Measurements from ENCODE around the gene PREP. TPM values are rescaled to one million over a fixed set of nuclear protein-coding genes. Genes with fewer than 3 reads are reported as not detected.
"Not testable (repeated sequence)": the region's sequence is repeated elsewhere in the genome, so short reads cannot be mapped to it uniquely, and the experiment has no call there.

PREP gene
- polyA plus RNA-seq, 12 donors = 29.9 to 47.7 (median 40.5) TPM; not detected in 1

DNA sequence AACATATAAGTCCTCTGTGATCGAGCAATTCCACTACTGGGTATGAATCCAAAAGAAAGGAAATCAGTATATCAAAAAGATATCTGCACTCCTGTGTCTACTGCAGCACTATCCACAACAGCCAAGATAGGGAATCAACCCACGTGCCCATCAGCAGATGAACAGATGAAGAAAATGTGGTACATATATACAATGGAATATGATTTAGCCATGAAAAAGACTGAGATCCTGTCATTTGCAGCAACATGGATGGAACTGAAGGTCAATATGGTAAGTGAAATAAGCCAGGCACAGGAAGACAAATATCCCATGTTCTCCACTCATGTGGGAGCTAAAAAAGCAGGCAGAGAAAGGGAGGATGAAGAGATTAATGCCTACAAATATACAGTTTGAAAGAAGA is 127.3 kb downstream of the PREP start:
- no peak for DNase-seq

DNA sequence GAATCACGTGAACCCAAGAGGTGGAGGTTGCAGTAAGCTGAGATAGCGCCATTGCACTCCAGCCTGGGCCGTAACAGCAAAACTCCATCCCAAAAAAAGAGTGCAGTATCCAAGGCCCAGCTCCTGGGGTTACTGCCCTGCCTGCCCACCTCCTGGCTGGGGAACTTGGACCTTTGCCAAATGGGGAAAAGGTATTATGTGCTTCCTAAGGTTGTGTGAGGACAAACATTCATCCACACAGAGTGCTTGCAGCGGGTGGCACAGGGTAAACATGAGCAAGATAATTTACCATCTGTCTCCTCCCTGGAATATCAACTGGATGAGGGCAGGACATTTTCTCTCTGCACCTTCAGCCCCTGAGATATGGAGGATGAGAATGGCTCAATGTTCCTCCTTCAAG is 128.2 kb downstream of the PREP start:
- no peak for DNase-seq

DNA sequence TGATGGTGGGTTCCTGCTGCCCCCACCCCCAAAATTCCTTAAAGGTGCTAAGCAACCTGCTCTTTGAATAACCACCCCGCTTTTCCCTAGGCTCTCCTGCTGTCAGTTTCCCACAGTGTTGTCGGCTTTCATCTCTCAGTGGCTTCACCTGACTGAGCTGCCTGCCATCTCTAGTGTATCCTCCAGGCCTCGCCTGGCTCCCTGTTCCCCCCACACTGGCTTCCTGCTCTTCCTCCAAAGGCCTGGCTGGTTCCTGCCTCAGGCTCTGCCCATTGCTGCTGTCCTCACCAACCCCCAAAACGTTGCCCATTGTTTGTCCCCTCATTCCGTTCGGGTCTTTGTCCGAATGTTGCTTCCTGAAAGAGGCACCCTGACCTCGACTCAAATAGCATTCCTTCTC is 129.3 kb downstream of the PREP start:
- no peak for DNase-seq

DNA sequence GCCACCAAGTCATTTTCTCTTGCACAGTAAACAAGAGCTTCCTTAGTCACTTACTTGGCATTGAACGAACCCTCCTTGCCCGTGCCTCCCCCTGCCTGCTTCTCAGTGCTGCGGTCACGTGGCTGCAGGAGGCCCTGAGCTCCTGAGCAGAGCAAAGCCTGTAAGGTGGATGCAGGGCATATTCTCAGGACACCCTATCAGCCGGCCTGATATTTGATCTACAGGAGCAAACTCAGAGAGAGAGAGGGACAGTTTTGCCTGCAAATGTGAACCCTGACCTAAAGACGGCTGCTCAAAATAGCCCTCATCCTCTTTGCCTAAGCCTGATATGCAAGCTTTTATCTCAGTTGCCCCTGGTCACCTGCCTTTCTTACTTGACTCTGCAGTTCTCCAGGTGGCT is 130.1 kb downstream of the PREP start:
- DNase-seq = no peak

DNA sequence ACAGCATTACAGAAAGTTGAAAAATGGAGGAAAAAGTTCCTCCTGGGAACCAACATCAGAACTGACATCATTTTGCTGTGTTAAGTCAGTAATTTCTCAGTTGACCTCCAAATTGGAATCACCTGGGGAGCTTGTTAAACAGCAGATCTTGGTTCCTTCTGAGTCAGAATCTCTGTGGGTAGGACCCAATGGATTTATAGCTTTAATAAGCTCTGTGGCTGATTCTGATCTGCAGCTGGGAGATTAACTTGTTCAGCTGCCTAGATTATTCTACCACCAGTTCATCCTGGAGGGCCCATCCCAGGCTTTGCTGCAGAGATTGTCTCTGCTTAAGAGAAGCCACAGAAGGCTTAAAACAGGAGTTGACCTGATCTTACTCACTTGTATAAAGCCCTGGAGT is 132.4 kb downstream of the PREP start:
- DNase-seq = no peak

DNA sequence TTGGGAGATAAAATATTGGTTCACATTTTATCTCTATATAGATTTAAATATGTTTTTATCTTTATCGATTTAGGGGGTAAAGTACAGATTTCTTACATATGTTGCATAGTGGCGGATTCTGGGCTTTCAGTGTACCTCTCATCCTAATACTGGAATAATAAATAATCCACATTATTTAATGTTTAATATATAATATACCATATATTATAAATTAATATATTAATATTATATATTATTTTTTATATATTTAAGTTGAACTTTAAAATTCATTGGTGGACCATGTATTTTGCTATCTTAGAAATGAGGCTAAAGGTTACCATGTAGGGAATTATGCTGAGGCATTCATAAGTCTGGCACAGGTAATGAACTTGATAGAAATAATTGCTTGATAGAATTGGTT is 133.5 kb downstream of the PREP start:
- no peak for DNase-seq

DNA sequence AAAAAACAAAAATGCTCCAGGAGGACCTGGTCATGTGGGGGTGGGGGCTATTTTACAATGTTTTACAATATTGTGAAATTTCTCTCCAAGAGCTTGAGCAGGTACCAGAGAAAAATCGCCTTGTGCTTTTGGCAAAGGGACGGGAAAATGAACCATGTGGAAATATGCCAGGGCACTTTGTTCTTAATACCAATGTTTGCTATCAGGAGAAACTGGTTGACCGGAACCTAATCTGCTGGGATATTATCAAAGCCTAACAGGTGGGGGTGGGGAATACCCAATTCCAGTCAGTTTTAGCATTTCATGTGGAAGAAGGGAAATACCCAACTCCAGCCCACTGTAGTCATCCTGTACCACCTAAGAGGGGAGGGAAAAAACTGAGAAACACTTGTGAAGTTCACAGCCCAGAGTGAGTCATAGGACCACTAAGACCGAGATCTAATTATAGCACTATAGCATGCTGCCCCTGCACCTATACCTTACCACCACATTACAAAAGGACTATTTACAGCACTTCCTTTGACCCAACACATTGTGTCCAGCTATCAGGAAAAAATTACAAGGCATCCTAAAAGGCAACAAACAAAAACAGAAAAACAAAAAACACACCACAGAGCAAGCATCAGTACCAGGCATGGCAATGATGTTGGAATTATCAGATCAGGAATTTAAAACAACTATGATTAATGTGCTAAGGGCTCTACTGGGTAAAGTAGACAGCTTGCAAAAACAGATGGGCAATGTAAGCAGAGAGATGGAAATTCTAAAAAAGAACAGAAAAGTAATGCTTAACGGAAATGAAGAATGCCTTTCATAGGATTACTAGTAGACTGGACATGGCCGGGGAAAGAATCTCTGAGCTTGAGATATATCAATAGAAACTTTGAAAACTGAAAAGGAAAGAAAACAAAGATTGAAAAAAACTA is 138.9 kb downstream of the PREP start:
- DNase-seq = no peak

DNA sequence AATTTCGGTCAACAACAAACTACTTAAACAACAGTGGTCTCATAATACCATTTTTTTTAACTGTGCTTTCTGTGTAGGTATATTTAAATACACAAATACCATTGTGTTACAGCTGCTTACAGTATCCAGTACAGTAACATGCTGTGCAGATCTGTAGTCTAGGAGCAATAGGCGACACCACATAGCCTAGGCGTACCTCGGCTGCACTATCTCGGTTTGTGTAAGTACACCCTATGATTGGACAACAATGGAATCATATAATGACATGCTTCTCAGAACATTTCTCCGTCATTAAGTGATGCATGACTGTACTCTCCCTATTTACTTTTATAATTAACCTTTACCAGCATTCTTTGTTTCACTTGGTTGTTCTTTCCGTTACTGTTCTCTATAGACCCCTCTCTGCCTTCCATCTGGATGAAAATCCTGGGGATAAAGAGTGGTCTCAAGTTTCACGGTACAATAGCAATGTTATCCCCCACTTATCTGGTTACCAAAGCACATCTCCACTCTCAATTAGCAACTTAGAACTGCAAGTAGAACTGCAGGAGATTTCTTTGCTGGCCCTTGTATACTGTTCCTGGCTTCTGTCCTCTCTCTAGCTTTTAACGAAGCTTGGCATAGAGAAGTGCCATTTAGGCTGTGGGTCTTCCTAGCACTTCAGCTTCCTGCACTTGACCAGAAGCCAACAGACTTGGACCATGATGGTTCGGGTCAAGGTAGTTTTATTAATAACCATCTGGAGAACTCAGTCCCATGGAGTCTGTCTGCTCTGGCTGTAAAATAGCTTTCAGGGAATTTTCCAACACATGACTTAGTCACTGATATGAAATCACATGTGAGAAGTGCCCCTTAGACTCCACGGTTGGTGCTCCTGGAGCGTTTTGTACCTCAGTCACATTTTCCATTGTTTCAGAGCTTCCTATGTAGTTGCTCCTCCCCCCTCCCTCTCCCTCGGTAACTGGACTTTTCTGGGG is 142.7 kb downstream of the PREP start:
- DNase-seq = no peak

DNA sequence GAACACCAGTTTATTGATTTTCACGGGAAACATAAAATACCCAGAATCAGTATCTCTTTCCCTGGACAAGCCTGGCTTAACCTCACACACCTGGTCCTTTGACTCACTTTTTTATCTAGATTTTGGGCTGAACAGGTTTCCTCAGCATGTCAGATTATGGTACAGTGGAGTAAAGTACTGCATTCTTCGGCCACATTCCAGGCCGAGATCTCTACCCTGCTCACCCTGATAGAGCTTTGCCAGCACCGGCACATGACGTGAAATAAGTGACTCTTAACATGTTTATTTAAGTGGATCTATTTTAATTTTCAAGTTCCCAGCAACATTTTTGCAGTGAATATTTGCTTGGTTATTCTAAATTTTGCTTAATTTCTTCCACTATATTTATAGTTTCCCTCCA is 144.1 kb downstream of the PREP start:
- DNase-seq = no peak

DNA sequence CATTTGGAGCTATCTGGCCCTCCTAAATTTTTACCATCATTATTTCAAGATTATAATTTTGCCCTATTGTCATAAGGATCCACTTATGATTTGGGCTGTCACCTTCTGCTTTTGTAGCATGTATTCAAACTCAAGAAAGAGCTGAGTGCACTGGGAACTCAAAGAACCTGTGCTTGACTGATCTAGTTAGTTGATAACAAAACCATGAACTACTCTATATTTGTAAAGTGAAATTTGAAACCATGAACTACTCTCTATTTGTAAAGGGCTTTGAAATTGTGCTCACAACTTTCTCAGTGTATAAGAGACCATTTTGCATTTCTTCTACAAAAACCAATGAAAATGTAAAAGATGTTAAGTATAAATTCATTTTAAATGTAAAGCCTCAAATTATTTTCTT is 145.5 kb downstream of the PREP start:
- DNase-seq = no peak

DNA sequence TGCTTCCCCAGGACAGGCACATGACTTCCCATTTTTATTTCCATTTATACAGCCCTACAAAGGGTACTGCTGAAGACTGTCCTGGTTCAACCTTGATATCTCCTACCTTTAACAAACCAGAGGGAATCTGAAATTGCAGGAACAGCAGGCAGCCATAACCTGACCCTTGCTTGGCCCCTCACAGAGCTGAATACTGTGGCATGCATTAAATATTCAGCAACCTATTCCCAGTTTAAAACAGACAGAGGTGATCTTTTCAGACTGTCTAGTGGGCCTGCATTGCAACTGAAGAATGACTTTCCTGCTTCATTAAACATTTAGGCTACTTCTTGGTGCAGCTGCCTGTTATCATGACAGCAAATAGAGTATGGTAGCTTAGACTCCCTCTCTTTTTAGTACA is 146.3 kb downstream of the PREP start:
- no peak for DNase-seq

DNA sequence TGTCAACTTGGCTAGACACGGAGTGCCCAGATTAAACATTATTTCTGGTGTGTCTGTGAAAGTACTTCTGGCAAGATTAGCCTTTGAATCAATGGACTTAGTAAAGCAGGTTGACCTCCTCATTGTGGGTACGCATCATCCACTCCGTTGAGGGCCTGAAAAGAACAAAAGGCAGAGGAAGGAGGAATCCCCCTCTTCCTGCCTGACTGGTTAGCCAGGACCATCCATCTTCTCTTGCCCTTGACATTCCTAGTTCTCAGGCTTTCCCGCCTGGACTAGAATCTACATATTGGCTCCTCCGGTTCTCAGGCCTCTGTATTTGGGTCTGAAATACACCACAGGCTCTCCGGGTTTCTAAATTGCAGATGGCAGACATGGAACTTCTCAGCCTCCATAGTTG is 149.1 kb downstream of the PREP start:
- no peak for DNase-seq

DNA sequence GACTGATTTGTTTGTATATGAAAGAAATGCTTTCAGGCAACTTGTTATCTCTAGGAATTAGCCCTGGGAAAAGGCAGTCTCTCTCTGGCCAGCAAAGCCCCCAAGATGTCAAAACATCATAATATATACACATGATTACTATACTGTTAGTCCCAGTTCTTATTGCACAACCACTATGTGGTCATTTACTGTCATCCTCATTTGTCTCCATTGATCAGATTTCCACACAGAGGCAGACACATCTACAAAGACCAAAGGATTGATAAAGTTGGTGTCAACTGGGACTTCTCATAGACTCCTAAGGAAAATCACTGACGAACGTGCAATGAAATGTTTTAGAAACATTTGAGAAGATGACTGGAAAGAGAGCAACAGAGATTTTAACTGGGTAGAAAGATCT is 151.2 kb downstream of the PREP start:
- no peak for DNase-seq

DNA sequence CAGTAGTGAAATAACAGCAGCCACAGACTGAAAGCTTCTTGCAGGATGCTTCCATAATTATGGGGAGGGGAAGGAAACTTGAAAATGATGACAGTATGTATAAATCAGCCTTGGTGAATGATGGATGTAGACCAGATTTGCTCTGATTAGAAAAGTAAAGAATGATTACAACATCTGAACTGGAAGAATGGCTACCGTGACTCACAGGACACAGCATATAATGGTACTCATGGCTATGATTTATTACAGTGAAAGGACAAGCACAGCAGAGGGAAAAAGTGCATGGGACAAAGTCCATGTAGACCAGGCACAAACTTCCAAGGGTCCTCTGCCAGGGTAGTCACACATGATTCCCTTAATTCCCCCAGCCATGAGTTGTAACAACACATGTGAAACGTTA is 152.3 kb downstream of the PREP start:
- no peak for DNase-seq

DNA sequence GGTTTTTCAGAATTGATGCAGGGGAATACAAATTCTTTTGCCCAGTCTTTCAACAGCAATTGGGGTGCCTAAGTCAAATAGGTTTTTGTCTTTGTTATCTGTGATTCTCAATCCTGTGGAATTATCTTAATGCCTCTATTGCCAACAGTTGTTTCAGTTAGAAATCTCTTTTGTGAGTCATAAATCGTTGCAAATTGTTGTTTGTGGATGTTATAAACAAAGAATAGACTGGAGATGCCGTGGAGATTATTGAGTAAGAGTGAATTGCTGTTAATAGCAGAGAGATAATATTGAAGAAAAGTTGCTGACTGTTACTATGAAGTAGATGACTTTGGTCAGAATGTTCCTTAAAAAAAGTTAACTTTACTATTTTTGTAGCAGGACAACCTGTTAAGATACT is 159.4 kb downstream of the PREP start:
- no peak for DNase-seq

DNA sequence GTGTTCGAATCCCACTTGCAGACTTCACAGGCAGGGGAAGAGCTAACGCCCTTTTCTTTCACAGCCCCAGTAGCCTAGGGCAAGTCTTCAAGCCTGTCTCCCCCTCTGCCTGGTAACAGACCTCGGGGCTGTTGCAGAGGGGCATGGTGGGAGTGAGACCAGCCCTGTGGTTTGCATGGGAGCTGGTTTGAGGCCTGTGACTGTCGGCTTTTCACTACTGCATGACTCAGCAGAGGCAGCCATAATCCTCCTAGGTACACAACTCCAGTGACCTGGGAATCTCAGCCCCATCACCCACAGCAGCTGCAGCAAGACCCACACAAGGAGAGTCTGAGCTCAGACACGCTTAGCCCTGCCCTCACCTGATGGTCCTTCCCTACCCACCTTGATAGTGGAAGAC is 167.7 kb downstream of the PREP start:
- DNase-seq = no peak

DNA sequence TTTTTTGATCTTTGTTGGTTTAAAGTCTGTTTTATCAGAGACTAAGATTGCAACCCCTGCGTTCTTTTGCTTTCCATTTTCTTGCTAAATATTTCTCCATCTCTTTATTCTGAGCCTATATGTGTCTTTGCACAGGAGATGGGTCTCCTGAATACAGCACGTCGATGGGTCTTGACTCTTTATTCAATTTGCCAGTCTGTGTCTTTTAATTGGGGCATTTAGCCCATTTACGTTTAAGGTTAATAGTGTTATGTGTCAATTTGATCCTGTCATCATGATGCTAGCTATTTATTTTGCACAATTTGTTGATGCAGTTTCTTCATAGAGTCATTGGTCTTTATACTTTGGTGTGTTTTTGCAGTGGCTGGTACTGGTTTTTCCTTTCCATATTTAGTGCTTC is 171.1 kb downstream of the PREP start:
- not testable (repeated sequence) for DNase-seq

Other genes with a start within 250 kb of the PREP start
- 100 to 1,000 TPM in 1 of 12 donors, 10 to 100 TPM in 10, not detected in 1; 32.6 to 101 (median 82.3) TPM for gene POPDC3, start 223.1 kb downstream of the PREP start, polyA plus RNA-seq (ENCODE audit: insufficient read length in 12 of 12)

All from muscle of arm (tissue), 12 donors.